Measurements from ENCODE around the gene TNNC2. TPM values are rescaled to one million over a fixed set of nuclear protein-coding genes. Genes with fewer than 3 reads are reported as not detected.

Gene TNNC2
- total and polyA plus RNA-seq, 2 donors (not counting 1 experiment from before 2014, with no cell fraction given), result 0.33 TPM; not detected in 1

- H3K4me1 ChIP-seq (ENCODE audit: control insufficient read depth in 2 of 2, insufficient read depth in 2 of 2, low read length in 2 of 2), result peaks cover 17 to 29% of the 10 kb centered on the region in 2 donors
- H3K4me3 ChIP-seq (ENCODE audit: control extremely low read depth in 1 of 5, extremely low read depth in 1 of 5, insufficient read depth in 1 of 5, low read depth in 2 of 5, low read length in 4 of 5), result no peak overlapping the region
- DNase-seq (no peak), ATAC-seq (ENCODE audit: low read depth) (no peak)
- H3K27me3 Mint-ChIP-seq, result no peaks in the 10 kb centered on the region
- no peak overlapping the region for H3K27ac ChIP-seq (ENCODE audit: low read length in 2 of 2)
- H3K79me2 ChIP-seq (ENCODE audit: control insufficient read depth, insufficient read depth, low read length), result peaks cover 61% of the 10 kb centered on the region
- H3K4me3 Mint-ChIP-seq, result no peak overlapping the region
- H3K4me2 ChIP-seq (replicated peaks; ENCODE audit: low read depth, low read length, poor library complexity, severe bottlenecking), result no peak overlapping the region
- TF ChIP-seq EZH2 (IDR thresholded peaks at IDR 0.05; ENCODE audit: borderline replicate concordance, insufficient read depth, low read depth, low read length, poor library complexity, severe bottlenecking) (no peak), CTCF (IDR thresholded peaks at IDR 0.05) (no peak)
- CTCF ChIA-PET, result interaction anchor here (1.8 kb wide), 1 partner anchor 55 kb away, joined by 3 read pairs; no protein-coding TSS in a partner anchor
- H3K9me3 Mint-ChIP-seq (ENCODE audit: insufficient read depth), result no peaks in the 10 kb centered on the region
- H4K20me1 ChIP-seq (ENCODE audit: control insufficient read depth, insufficient read depth, low read length, poor library complexity, severe bottlenecking), result no peaks in the 10 kb centered on the region
- intact Hi-C loops (cut with micrococcal nuclease), result no loop called here
- H2AFZ ChIP-seq (ENCODE audit: insufficient read depth, low read depth, low read length, poor library complexity, severe bottlenecking), result no peak overlapping the region
- no CpG with 5 or more reads among the region's 2 CpGs for WGBS (ENCODE audit: insufficient coverage)
- peaks cover 0 to 3% (median 0%) of the 10 kb centered on the region in 3 donors for H3K9me3 ChIP-seq (ENCODE audit: control extremely low read depth in 1 of 3, control insufficient read depth in 2 of 3, insufficient read depth in 1 of 3, low read length in 2 of 3)
- no peaks in the 10 kb centered on the region for H3K27me3 ChIP-seq (replicated peaks in 1 of 4; ENCODE audit: control extremely low read depth in 1 of 4, control insufficient read depth in 3 of 4, insufficient read depth in 4 of 4, low read length in 3 of 4)
- H3K27ac Mint-ChIP-seq, result no peak overlapping the region
- peaks cover 30% of the 10 kb centered on the region for H3K4me1 Mint-ChIP-seq
- POLR2A ChIA-PET, result no interaction called here
- H3K36me3 ChIP-seq (replicated peaks in 1 of 2; ENCODE audit: control extremely low read depth in 1 of 2, control insufficient read depth in 1 of 2, extremely low read depth in 1 of 2, insufficient read depth in 2 of 2, low read length in 1 of 2), result peaks cover 0 to 40% of the 10 kb centered on the region in 2 experiments
- H3K9ac ChIP-seq (ENCODE audit: low read length), result no peak overlapping the region
Observed at GRCh38 chr20:45853484-45853883, 26.4 kb upstream of the TNNC2 start.

DNA sequence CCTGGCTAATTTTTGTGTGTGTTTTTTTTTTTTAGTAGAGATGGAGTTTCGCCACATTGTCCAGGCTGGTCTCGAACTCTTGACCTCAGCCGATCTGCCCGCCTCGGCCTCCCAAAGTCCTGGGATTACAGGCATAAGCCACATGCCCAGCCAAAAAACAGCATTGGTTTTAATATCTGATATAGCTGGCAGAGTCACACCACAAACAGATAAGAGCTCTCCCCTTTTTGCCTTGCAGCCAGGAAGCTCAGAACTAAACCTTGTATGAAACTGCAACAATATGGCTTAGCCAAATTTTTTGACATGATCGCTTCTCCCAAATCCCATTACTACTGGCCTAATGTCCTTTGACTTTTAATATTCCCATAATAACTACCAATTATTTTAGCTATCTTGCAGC lies 25.2 kb upstream of the TNNC2 start:
- intact Hi-C loops (cut with micrococcal nuclease), result no loop called here
- Histone ChIP-seq H3K36me3 (replicated peaks in 1 of 2; ENCODE audit: control extremely low read depth in 1 of 2, control insufficient read depth in 1 of 2, extremely low read depth in 1 of 2, insufficient read depth in 2 of 2, low read length in 1 of 2) (peaks cover 0 to 47% of the 10 kb centered on the region in 2 experiments), H4K20me1 (ENCODE audit: control insufficient read depth, insufficient read depth, low read length, poor library complexity, severe bottlenecking) (no peaks in the 10 kb centered on the region), H3K79me2 (ENCODE audit: control insufficient read depth, insufficient read depth, low read length) (peaks cover 52% of the 10 kb centered on the region), H3K27me3 (replicated peaks in 1 of 4; ENCODE audit: control extremely low read depth in 1 of 4, control insufficient read depth in 3 of 4, insufficient read depth in 4 of 4, low read length in 3 of 4) (no peaks in the 10 kb centered on the region), H3K9me3 (ENCODE audit: control extremely low read depth in 1 of 3, control insufficient read depth in 2 of 3, insufficient read depth in 1 of 3, low read length in 2 of 3) (no peaks in the 10 kb centered on the region), H3K27ac (ENCODE audit: low read length in 2 of 2) (no peak overlapping the region), H3K4me1 (ENCODE audit: control insufficient read depth in 2 of 2, insufficient read depth in 2 of 2, low read length in 2 of 2) (peaks cover 11 to 19% of the 10 kb centered on the region in 2 donors), H3K4me3 (ENCODE audit: control extremely low read depth in 1 of 5, extremely low read depth in 1 of 5, insufficient read depth in 1 of 5, low read depth in 2 of 5, low read length in 4 of 5) (no peak overlapping the region), H2AFZ (ENCODE audit: insufficient read depth, low read depth, low read length, poor library complexity, severe bottlenecking) (no peak overlapping the region), H3K9ac (ENCODE audit: low read length) (no peak overlapping the region), H3K4me2 (replicated peaks; ENCODE audit: low read depth, low read length, poor library complexity, severe bottlenecking) (no peak overlapping the region)
- no peak for TF ChIP-seq EZH2 (IDR thresholded peaks at IDR 0.05; ENCODE audit: borderline replicate concordance, insufficient read depth, low read depth, low read length, poor library complexity, severe bottlenecking)
- TF ChIP-seq CTCF (IDR thresholded peaks at IDR 0.05), result no peak
- H3K9me3 Mint-ChIP-seq (ENCODE audit: insufficient read depth), result no peaks in the 10 kb centered on the region
- ChIA-PET CTCF (interaction anchor here (1.8 kb wide), 1 partner anchor 54 kb away, joined by 3 read pairs; no protein-coding TSS in a partner anchor), POLR2A (no interaction called here)
- H3K27ac Mint-ChIP-seq, result no peak overlapping the region
- H3K4me1 Mint-ChIP-seq, result peaks cover 20% of the 10 kb centered on the region
- 100% methylated on average over 4 of the region's 6 CpGs for WGBS (ENCODE audit: insufficient coverage)
- no peak overlapping the region for H3K4me3 Mint-ChIP-seq
- no peak for ATAC-seq (ENCODE audit: low read depth)
- no peak for DNase-seq
- no peaks in the 10 kb centered on the region for H3K27me3 Mint-ChIP-seq

Data from B cell (primary cell).